GM23248 (cell line): Measurements from ENCODE around the gene NTSR2. TPM values are rescaled to one million over a fixed set of nuclear protein-coding genes. Genes with fewer than 3 reads are reported as not detected.

ENCODE experiments used
- DNase-seq: peaks from one replicate; pipeline ENCODE4 v3.0.0-alpha.2; 2015
- H2AFZ ChIP-seq: fragments of 200-600 bp; sonication (generic); 2 replicates; pipeline ENCODE4 v1.6.1; 2016; ENCODE audit warnings: antibody characterized with exemption
- H3F3A ChIP-seq: fragments of 200-600 bp; sonication (generic); 2 replicates; pipeline ENCODE4 v1.6.1; 2016; ENCODE audit warnings: mild to moderate bottlenecking, antibody characterized with exemption, mixed run types; ENCODE audit not compliant: insufficient read depth
- H3K27ac ChIP-seq: fragments of 200-600 bp; sonication (generic); 2 replicates; pipeline ENCODE4 v1.5.1; 2016; ENCODE audit warnings: mild to moderate bottlenecking
- H3K27me3 ChIP-seq: fragments of 200-600 bp; sonication (generic); replicated peaks from 2 replicates; pipeline ENCODE4 v1.6.1; 2016; ENCODE audit warnings: mild to moderate bottlenecking; ENCODE audit not compliant: insufficient read depth
- H3K36me3 ChIP-seq: fragments of 200-600 bp; sonication (generic); 2 replicates; pipeline ENCODE4 v1.6.1; 2016; ENCODE audit warnings: low read depth, mild to moderate bottlenecking
- H3K4me1 ChIP-seq: fragments of 200-600 bp; sonication (generic); 2 replicates; pipeline ENCODE4 v1.6.1; 2016; ENCODE audit warnings: mild to moderate bottlenecking; ENCODE audit not compliant: insufficient read depth
- H3K4me2 ChIP-seq: fragments of 200-600 bp; sonication (generic); one replicate; pipeline ENCODE4 v1.6.1; 2016; ENCODE audit warnings: mild to moderate bottlenecking; ENCODE audit not compliant: unreplicated experiment
- H3K4me3 ChIP-seq: fragments of 200-600 bp; sonication (generic); 2 replicates; pipeline ENCODE4 v1.5.1; 2016; ENCODE audit warnings: mild to moderate bottlenecking
- H3K79me2 ChIP-seq: fragments of 200-600 bp; sonication (generic); 2 replicates; pipeline ENCODE4 v1.6.1; 2016; ENCODE audit warnings: mild to moderate bottlenecking; ENCODE audit not compliant: insufficient read depth
- H3K9ac ChIP-seq: fragments of 200-600 bp; sonication (generic); 2 replicates; pipeline ENCODE4 v1.6.1; 2016; ENCODE audit warnings: mild to moderate bottlenecking
- H3K9me2 ChIP-seq: fragments of 200-600 bp; sonication (generic); 2 replicates; pipeline ENCODE4 v1.6.1; 2016; ENCODE audit warnings: mixed run types, mild to moderate bottlenecking, moderate library complexity; ENCODE audit not compliant: insufficient read depth
- H3K9me3 ChIP-seq: fragments of 200-600 bp; sonication (generic); one replicate; pipeline ENCODE4 v1.6.1; 2017; ENCODE audit warnings: low read depth
- H4K20me1 ChIP-seq: fragments of 200-600 bp; sonication (generic); 2 replicates; pipeline ENCODE4 v1.6.0; 2016; ENCODE audit not compliant: insufficient read depth
- EZH2 ChIP-seq: fragments of 200-600 bp; sonication (generic); IDR thresholded peaks from 2 replicates; pipeline ENCODE4 v1.6.1; 2018; ENCODE audit warnings: antibody characterized with exemption, mild to moderate bottlenecking; ENCODE audit not compliant: insufficient read depth, poor library complexity, severe bottlenecking
- EZH2phosphoT487 ChIP-seq: fragments of 200-600 bp; sonication (generic); IDR thresholded peaks from 2 replicates; pipeline ENCODE4 v1.6.1; 2018; ENCODE audit warnings: antibody characterized with exemption, moderate library complexity, mild to moderate bottlenecking, low read depth; ENCODE audit not compliant: insufficient read depth
- WGBS, 2 experiments: methylation state at CpG; one replicate each; pipeline ENCODE4 v1.1.6; 2015 to 2017; ENCODE audit warnings: low lambda C conversion rate in 2 of 2, low coverage in 1 of 2; ENCODE audit errors: missing lambda C conversion rate in 2 of 2; 5-methylcytosine and 5-hydroxymethylcytosine counted together
- in situ Hi-C: fragments of 300-500 bp; cut with MboI; formaldehyde crosslinking; loops from 2 replicates; pipeline ENCODE4 v1.15.0; 2020
- polyA plus RNA-seq: library from polyadenylated mRNA; unstranded; fragments of >200 nt; fragmentation: Nextera tagmentation; extraction: Ambion mirVana; gene quantifications from 2 replicates; pipeline ENCODE4 v1.2.1, GENCODE V29; 2016
- total RNA-seq: library from RNA; depleted of rRNA; stranded (reverse); fragments of >200 nt; shearing (Covaris generic); gene quantifications from 2 replicates; pipeline ENCODE4 v1.2.3, GENCODE V29; 2014

NTSR2 gene
- total and polyA plus RNA-seq, 2 experiments from 2014 or later, result not detected

DNA sequence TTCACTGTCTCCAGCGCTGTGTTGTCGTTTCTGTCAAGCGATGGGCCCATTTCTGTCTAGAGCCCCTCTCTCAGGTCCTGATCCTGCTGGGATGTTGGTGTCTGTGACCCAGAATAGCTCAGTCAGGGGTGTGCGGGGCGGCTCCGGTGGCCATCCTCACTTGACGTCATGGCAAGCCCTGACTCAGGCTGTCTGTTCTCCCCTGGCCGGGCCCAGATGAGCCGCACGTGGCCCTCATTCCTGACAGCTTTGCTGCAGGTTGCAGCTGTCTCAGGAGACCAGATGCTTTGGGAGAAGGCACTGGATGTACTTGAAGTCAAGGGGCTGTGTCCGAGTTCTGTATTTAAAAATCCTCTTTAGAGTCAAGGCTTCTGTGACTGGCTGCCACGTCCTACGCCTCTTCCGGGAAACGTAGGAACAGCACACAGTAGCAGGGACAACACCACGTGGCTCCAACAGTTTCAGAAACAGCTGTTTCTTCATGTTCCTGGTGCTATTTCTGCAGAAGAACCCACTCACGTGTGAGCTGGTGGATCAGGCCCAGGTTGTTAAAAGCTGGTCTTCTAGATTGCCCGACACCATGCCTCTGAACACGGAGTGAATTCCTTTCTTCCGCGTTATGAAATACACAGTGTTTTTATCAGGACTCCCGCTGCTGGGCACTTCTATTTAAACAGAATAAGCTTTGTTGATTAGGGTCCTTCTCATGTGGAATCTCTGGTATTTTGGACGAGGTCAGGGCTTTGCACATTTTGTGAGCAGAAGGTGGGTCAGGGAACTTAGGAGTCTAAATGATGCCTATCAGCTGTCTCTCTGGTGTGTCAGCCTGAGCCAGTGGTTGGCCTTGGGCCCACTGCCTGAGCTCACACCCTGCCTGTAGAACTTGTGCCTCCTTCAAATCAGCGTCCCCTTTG lies 28.3 kb upstream of the NTSR2 start:
- Histone ChIP-seq H2AFZ (peak overlapping the region; percentile 67), H3K4me2 (peak overlapping the region; percentile 10), H3K36me3 (no peaks in the 10 kb centered on the region), H4K20me1 (no peaks in the 10 kb centered on the region), H3F3A (no peaks in the 10 kb centered on the region; the same call in 1 of the 2 replicates), H3K79me2 (no peaks in the 10 kb centered on the region), H3K4me3 (no peak overlapping the region), H3K9me3 (no peaks in the 10 kb centered on the region), H3K9ac (peak overlapping the region; percentile 40), H3K4me1 (peaks cover 21% of the 10 kb centered on the region), H3K27ac (peak overlapping the region; percentile 78), H3K27me3 (no peaks in the 10 kb centered on the region), H3K9me2 (no peaks in the 10 kb centered on the region)
- 19 to 21% methylated on average over 24 of the region's 24 CpGs for WGBS, 2 experiments
- peak; percentile 88 for DNase-seq
- no peak for TF ChIP-seq EZH2
- no peak for TF ChIP-seq EZH2phosphoT487
- in situ Hi-C loops, result no loop called here

- H3K4me2 ChIP-seq, result peak overlapping the region; percentile 22
- H3K27ac ChIP-seq, result peak overlapping the region; percentile 78
- peak; percentile 87 for DNase-seq
- H3K36me3 ChIP-seq, result no peaks in the 10 kb centered on the region
- no peaks in the 10 kb centered on the region for H4K20me1 ChIP-seq
- H3K9me3 ChIP-seq, result no peaks in the 10 kb centered on the region
- peak overlapping the region; percentile 40 for H3K9ac ChIP-seq
- 27 to 38% methylated on average over 16 of the region's 16 CpGs for WGBS, 2 experiments
- in situ Hi-C loops, result no loop called here
- H3K4me3 ChIP-seq, result no peak overlapping the region
- H3K4me1 ChIP-seq, result peaks cover 21% of the 10 kb centered on the region
- TF ChIP-seq EZH2phosphoT487 (no peak), EZH2 (no peak)
- no peaks in the 10 kb centered on the region for H3K27me3 ChIP-seq
- peak overlapping the region; percentile 67 for H2AFZ ChIP-seq
- H3K9me2 ChIP-seq, result no peaks in the 10 kb centered on the region
- H3F3A ChIP-seq, result no peaks in the 10 kb centered on the region; the same call in 1 of the 2 replicates
- H3K79me2 ChIP-seq, result no peaks in the 10 kb centered on the region
These were observed 27.3 kb upstream of the NTSR2 start for GRCh38 chr2:11697103-11697871.

- H3K9ac ChIP-seq, result no peak overlapping the region
- no peak overlapping the region for H2AFZ ChIP-seq
- H4K20me1 ChIP-seq, result no peaks in the 10 kb centered on the region
- no peaks in the 10 kb centered on the region for H3K9me2 ChIP-seq
- 84 to 85% methylated on average over 9 of the region's 9 CpGs for WGBS, 2 experiments
- in situ Hi-C loops, result no loop called here
- no peaks in the 10 kb centered on the region for H3K9me3 ChIP-seq
- H3K4me3 ChIP-seq, result no peak overlapping the region
- no peaks in the 10 kb centered on the region; the same call in 1 of the 2 replicates for H3F3A ChIP-seq
- TF ChIP-seq EZH2phosphoT487 (no peak), EZH2 (no peak)
- H3K79me2 ChIP-seq, result no peaks in the 10 kb centered on the region
- DNase-seq, result no peak
- H3K27me3 ChIP-seq, result no peaks in the 10 kb centered on the region
- H3K4me2 ChIP-seq, result peak overlapping the region; percentile 22
- H3K4me1 ChIP-seq, result peaks cover 21% of the 10 kb centered on the region
- no peaks in the 10 kb centered on the region for H3K36me3 ChIP-seq
- H3K27ac ChIP-seq, result peak overlapping the region; percentile 78; the same call in 1 of the 2 replicates
These were observed 26.7 kb upstream of the NTSR2 start for GRCh38 chr2:11696736-11697102.

DNA sequence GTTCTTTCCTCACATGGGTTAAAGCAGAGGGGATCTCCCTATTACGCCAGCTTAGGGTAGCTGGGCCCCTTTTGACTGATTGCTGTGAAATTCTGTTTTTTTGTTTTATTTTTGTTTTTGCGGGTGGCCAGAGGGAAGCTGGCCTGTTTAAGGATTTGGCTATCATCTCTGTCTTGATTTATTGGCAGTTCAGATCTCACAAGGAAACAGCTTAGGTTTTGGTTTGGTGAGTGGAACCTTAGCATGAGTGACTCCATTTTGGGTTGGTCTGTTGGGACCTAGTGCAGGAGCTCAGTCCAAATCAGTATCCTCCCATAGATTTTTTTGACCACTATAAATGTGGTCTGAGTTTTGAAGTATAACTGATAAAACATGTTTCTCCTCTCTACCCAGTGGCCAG lies 25.6 kb upstream of the NTSR2 start:
- Histone ChIP-seq H3K27me3 (no peaks in the 10 kb centered on the region), H3K9me3 (no peaks in the 10 kb centered on the region), H3K9ac (no peak overlapping the region), H3K4me3 (no peak overlapping the region), H3K36me3 (no peaks in the 10 kb centered on the region), H3F3A (no peaks in the 10 kb centered on the region; the same call in 1 of the 2 replicates), H3K4me1 (peaks cover 21% of the 10 kb centered on the region), H4K20me1 (no peaks in the 10 kb centered on the region), H3K79me2 (no peaks in the 10 kb centered on the region), H3K4me2 (no peak overlapping the region), H2AFZ (no peak overlapping the region), H3K27ac (no peak overlapping the region), H3K9me2 (no peaks in the 10 kb centered on the region)
- 93 to 97% methylated on average over 2 of the region's 2 CpGs for WGBS, 2 experiments
- TF ChIP-seq EZH2phosphoT487, result no peak
- no peak for TF ChIP-seq EZH2
- DNase-seq, result no peak
- in situ Hi-C loops, result no loop called here
